MCF 10A (cell line): Measurements from ENCODE around the gene RAD51B. TPM values are rescaled to one million over a fixed set of nuclear protein-coding genes. Genes with fewer than 3 reads are reported as not detected.
A peak's percentile ranks its signal among the peaks of the same experiment; 100 is the strongest.

Experiments used
- BruUV-seq: library from RNA; stranded (reverse); fragments of 400-500 nt; replicated peaks from 2 replicates; lab custom pipeline; 2021; lab: Mats Ljungman, UMichigan
- CTCF ChIA-PET: fragments of 300-600 bp; sonication (Branson Sonifier 250); formaldehyde crosslinking; extraction: SDS; loops from one replicate; lab custom pipeline; 2021; ENCODE audit warnings: antibody characterized with exemption, inconsistent platforms; lab: Yijun Ruan, JAX
- POLR2A ChIA-PET: fragments of 300-600, 350-650 bp; sonication (Branson Sonifier 250); formaldehyde crosslinking; extraction: SDS; loops from one replicate; lab custom pipeline; 2020; ENCODE audit warnings: antibody characterized with exemption, inconsistent platforms; lab: Yijun Ruan, JAX
- DNase-seq: peaks from one replicate; pipeline ENCODE4 v3.0.0-alpha.2; 2018; ENCODE audit not compliant: unreplicated experiment
- H3K27ac Mint-ChIP-seq: one replicate; pipeline ENCODE4 v1.8.0; 2022; ENCODE audit warnings: mild to moderate bottlenecking, low read depth, mixed read lengths; ENCODE audit not compliant: unreplicated experiment
- H3K27me3 Mint-ChIP-seq: one replicate; pipeline ENCODE4 v1.8.0; 2022; ENCODE audit warnings: mixed read lengths; ENCODE audit not compliant: insufficient read depth, unreplicated experiment
- H3K36me3 Mint-ChIP-seq: one replicate; pipeline ENCODE4 v1.8.0; 2022; ENCODE audit warnings: mild to moderate bottlenecking, moderate library complexity, mixed read lengths; ENCODE audit not compliant: insufficient read depth, unreplicated experiment
- H3K4me1 Mint-ChIP-seq: one replicate; pipeline ENCODE4 v1.8.0; 2022; ENCODE audit warnings: mixed read lengths; ENCODE audit not compliant: insufficient read depth, unreplicated experiment
- H3K4me3 Mint-ChIP-seq: one replicate; pipeline ENCODE4 v1.8.0; 2022; ENCODE audit warnings: mild to moderate bottlenecking, moderate library complexity, mixed read lengths; ENCODE audit not compliant: unreplicated experiment
- H3K9me3 Mint-ChIP-seq: one replicate; pipeline ENCODE4 v1.8.0; 2022; ENCODE audit warnings: mixed read lengths; ENCODE audit not compliant: unreplicated experiment
- intact Hi-C: fragments of 100-400 bp; cut with micrococcal nuclease; formaldehyde crosslinking; loops from 2 replicates; pipeline ENCODE4 v1.14.1; 2022
- total RNA-seq: library from RNA; stranded (reverse); gene quantifications from 2 replicates; pipeline ENCODE4 v1.2.3, GENCODE V29; 2022
- TF ChIP-seq, protein P1 (sequence below): fragments of 200-600 bp; IDR thresholded peaks from one replicate; pipeline ENCODE4 v1.8.0; 2022; ENCODE audit warnings: antibody characterized with exemption, mild to moderate bottlenecking; ENCODE audit not compliant: unreplicated experiment

RAD51B gene
- total RNA-seq, 1 experiment from 2014 or later = 14.6 TPM

DNA sequence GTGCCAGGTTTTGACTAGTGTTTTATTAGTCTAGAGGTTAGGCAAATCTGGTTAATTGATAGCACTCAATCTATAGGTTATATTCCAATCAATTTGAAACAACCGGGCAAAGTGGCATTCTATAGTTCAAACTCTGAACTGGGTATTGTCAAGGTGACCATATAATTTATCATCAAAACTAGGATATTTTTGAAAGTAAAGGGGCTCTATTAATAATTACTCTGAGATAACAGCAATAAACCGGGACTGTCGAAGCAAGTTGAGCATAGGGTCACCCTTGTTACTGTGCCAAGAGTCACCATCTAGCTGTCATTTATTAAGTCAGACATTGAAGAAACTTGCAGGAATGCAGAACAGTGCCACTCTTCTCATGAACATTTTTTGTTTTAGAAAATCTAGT, 321.2 kb downstream of the RAD51B start:
- Mint-ChIP-seq H3K4me1 (peaks cover 67% of the 10 kb centered on the region), H3K9me3 (no peaks in the 10 kb centered on the region)
- no peak for DNase-seq

DNA sequence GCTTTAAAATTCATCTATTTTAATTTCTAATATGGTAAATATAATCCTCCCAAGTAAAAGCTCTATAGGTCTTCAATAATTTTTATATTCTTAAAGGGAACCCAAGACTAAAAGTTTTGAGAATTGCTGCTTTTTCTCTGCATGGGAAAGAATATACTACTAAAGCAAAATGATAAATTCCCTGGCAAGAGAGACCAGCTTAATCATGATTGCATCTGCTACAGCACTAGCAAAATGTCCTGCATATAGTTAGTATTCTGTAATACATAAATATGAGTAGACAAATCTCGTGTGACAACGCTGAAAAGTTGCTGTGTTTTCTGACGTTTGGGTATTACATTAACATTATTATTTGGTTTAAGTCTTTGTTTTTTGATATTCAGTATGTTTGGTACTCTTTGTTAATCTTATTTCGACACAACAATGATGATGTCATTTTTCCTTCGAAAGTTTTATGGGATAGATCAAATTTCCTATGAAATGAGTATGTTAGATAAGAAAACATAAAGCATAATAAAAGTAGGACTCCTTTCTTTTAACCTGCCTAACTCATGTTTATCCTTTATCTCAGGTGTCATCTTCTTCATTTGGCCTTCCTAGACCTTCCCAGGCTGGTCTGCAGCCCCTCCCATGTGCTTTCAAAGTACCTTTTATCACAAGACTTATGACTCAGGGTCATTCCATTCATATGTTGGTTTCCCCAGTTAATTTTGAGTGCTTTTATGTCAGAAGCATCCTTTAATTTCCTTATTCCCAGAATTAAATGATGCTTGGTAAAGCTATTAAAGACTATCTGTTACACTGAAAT, 321.9 kb downstream of the RAD51B start:
- peak; percentile 54 for DNase-seq
- no TSS peak for BruUV-seq
- Mint-ChIP-seq H3K4me3 (no peak overlapping the region), H3K36me3 (no peaks in the 10 kb centered on the region), H3K4me1 (peaks cover 72% of the 10 kb centered on the region), H3K27ac (peak overlapping the region; percentile 95), H3K27me3 (no peaks in the 10 kb centered on the region), H3K9me3 (no peaks in the 10 kb centered on the region)
- CTCF ChIA-PET = interaction anchor here (1.0 kb wide), 1 partner anchor 197 kb away, joined by 3 read pairs; no protein-coding TSS in a partner anchor
- TF ChIP-seq, protein P1, sequence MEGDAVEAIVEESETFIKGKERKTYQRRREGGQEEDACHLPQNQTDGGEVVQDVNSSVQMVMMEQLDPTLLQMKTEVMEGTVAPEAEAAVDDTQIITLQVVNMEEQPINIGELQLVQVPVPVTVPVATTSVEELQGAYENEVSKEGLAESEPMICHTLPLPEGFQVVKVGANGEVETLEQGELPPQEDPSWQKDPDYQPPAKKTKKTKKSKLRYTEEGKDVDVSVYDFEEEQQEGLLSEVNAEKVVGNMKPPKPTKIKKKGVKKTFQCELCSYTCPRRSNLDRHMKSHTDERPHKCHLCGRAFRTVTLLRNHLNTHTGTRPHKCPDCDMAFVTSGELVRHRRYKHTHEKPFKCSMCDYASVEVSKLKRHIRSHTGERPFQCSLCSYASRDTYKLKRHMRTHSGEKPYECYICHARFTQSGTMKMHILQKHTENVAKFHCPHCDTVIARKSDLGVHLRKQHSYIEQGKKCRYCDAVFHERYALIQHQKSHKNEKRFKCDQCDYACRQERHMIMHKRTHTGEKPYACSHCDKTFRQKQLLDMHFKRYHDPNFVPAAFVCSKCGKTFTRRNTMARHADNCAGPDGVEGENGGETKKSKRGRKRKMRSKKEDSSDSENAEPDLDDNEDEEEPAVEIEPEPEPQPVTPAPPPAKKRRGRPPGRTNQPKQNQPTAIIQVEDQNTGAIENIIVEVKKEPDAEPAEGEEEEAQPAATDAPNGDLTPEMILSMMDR = no peak
- POLR2A ChIA-PET = interaction anchor here (0.5 to 2.7 kb wide), 19 partner anchors 15 to 1106 kb away, joined by 3 to 18 read pairs (median 3); partner anchors contain the start of gene ZFP36L1
- intact Hi-C loops = loop anchor here (2.0 to 5.0 kb wide), 6 partner anchors 69 to 676 kb away; partner anchors contain the start of gene ZFP36L1

More for the DNA sequence above, 321.2 kb downstream of the RAD51B start:
- BruUV-seq = TSS peak; percentile 62
- ChIA-PET POLR2A (interaction anchor here (0.5 to 2.7 kb wide), 25 partner anchors 14 to 654 kb away, joined by 3 to 18 read pairs (median 3); partner anchors contain the start of gene ZFP36L1), CTCF (no interaction called here)
- Mint-ChIP-seq H3K27me3 (no peaks in the 10 kb centered on the region), H3K36me3 (no peaks in the 10 kb centered on the region), H3K4me3 (peak overlapping the region; percentile 40), H3K27ac (peak overlapping the region; percentile 94)
- intact Hi-C loops = loop anchor here (2.0 to 5.0 kb wide), 6 partner anchors 70 to 676 kb away; partner anchors contain the start of gene ZFP36L1
- TF ChIP-seq, protein P1 = no peak

DNA sequence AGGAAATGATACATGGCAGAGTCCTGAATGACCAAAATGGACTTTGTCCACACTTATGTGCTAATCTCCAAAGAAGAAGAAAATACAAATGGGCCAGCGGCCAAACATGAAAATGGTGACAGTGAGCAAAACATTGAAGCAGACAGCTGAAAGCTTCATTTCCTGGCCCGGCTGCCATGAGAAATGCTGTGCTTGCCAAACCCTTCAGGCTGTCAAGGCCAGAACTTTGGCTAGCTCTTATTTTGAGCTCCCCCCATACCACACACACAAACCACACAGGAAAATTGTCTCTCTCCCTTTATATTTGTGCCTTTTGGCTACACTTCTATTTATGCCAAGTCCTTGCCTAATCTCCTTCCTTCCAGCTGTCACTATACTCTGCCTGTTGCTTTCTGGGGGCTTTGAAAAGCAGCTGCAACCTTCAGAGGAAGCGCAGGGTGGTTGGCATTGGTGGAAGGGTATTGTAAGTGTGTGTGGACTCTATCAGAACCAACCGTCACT, 323.8 kb downstream of the RAD51B start:
- TF ChIP-seq, protein P1 = no peak
- Mint-ChIP-seq H3K4me1 (peaks cover 77% of the 10 kb centered on the region), H3K27me3 (no peaks in the 10 kb centered on the region), H3K4me3 (no peak overlapping the region), H3K27ac (peak overlapping the region; percentile 95), H3K9me3 (no peaks in the 10 kb centered on the region), H3K36me3 (peaks cover 7% of the 10 kb centered on the region)
- intact Hi-C loops = loop anchor here (5.0 kb wide), 3 partner anchors 404 to 674 kb away; partner anchors contain the start of gene ZFP36L1
- no TSS peak for BruUV-seq
- POLR2A ChIA-PET = interaction anchor here (0.7 to 2.1 kb wide), 15 partner anchors 8 to 653 kb away, joined by 3 to 10 read pairs (median 3); partner anchors contain the start of gene ZFP36L1
- DNase-seq = peak; percentile 82
- CTCF ChIA-PET = interaction anchor here (0.6 to 1.2 kb wide), 2 partner anchors 176 to 199 kb away, joined by 3 to 4 read pairs; no protein-coding TSS in a partner anchor
